Uterus (tissue), 2 donors: Measurements from ENCODE around the gene BBC3.

Experiments used
- CTCF ChIP-seq, 4 experiments: fragments of 200-600 bp in 2 of 4; fragments of 450-650 bp in 2 of 4; sonication (generic) in 2 of 4; IDR thresholded peaks; one replicate each; pipeline ENCODE4 v1.5.1; 2016 to 2019; ENCODE audit warnings: antibody characterized with exemption in 4 of 4, mild to moderate bottlenecking in 2 of 4, moderate library complexity in 1 of 4
- POLR2A ChIP-seq, 2 donors: fragments of 450-650 bp; IDR thresholded peaks; one replicate each; pipeline ENCODE4 v1.6.1; 2016; ENCODE audit warnings: antibody characterized with exemption in 2 of 2, mild to moderate bottlenecking in 1 of 2, moderate library complexity in 1 of 2

- TF ChIP-seq CTCF (IDR thresholded peaks at IDR 0.05) (peak in 1 of 4 experiments; percentile 14), POLR2A (IDR thresholded peaks at IDR 0.05) (peak; percentile 77 to 82)
Measured at GRCh38 chr19:47273313-47274070, 42.5 kb upstream of the BBC3 start.
